HepG2 (cell line): ENCODE data around the gene KIZ. TPM values are rescaled to one million over a fixed set of nuclear protein-coding genes. Genes with fewer than 3 reads are reported as not detected.

Experiments
- ATF1 ChIP-seq: IDR thresholded peaks from 2 replicates; pipeline ENCODE4 v1.6.1; 2016; ENCODE audit warnings: mild to moderate bottlenecking, control low read depth
- CBFB ChIP-seq: sonication (generic); formaldehyde crosslinking; IDR thresholded peaks from 2 replicates; pipeline ENCODE4 v1.4.0; 2020; ENCODE audit warnings: missing genetic modification reagents
- DNMT3B ChIP-seq: conservative IDR thresholded peaks from 2 replicates; pipeline ENCODE4 v1.6.1; 2016; ENCODE audit warnings: missing biosample characterization, control low read depth
- ESRRA ChIP-seq: sonication (generic); formaldehyde crosslinking; IDR thresholded peaks from 2 replicates; pipeline ENCODE4 v1.5.1; 2020; ENCODE audit warnings: mild to moderate bottlenecking, low read depth, missing genetic modification reagents
- GPBP1L1 ChIP-seq: sonication (generic); formaldehyde crosslinking; IDR thresholded peaks from 2 replicates; pipeline ENCODE4 v1.5.0; 2020; ENCODE audit warnings: mild to moderate bottlenecking, missing genetic modification reagents
- IKZF5 ChIP-seq: IDR thresholded peaks from 2 replicates; pipeline ENCODE4 v1.6.1; 2018; ENCODE audit warnings: missing genetic modification reagents, mild to moderate bottlenecking, missing compliant biosample characterization
- KLF9 ChIP-seq: IDR thresholded peaks from 2 replicates; pipeline ENCODE4 v1.6.1; 2016; ENCODE audit warnings: low read depth
- MXD1 ChIP-seq: sonication (generic); formaldehyde crosslinking; IDR thresholded peaks from 2 replicates; pipeline ENCODE4 v1.4.0; 2020; ENCODE audit warnings: mild to moderate bottlenecking, missing genetic modification reagents
- NBN ChIP-seq: fragments of 450-650 bp; conservative IDR thresholded peaks from 2 replicates; pipeline ENCODE4 v1.6.1; 2017
- NFE2L1 ChIP-seq: sonication (generic); formaldehyde crosslinking; IDR thresholded peaks from 2 replicates; pipeline ENCODE4 v1.4.0; 2020; ENCODE audit warnings: missing genetic modification reagents, mild to moderate bottlenecking, borderline replicate concordance
- NR3C1 ChIP-seq: sonication (generic); formaldehyde crosslinking; IDR thresholded peaks from 2 replicates; pipeline ENCODE4 v1.4.0; 2020; ENCODE audit warnings: missing genetic modification reagents
- SKI ChIP-seq: fragments of 450-650 bp; IDR thresholded peaks from one replicate; pipeline ENCODE4 v1.6.1; 2018; ENCODE audit warnings: mild to moderate bottlenecking; ENCODE audit not compliant: partially characterized antibody
- SMAD3 ChIP-seq: sonication (generic); formaldehyde crosslinking; IDR thresholded peaks from 2 replicates; pipeline ENCODE4 v1.4.0; 2020; ENCODE audit warnings: missing genetic modification reagents
- SYNCRIP ChIP-seq: fragments of 200-400 bp; formaldehyde crosslinking; IDR thresholded peaks from 2 replicates; pipeline ENCODE4 v1.6.1; 2018; ENCODE audit warnings: mild to moderate bottlenecking, low read depth, low read length; ENCODE audit not compliant: insufficient read depth
- TAF1 ChIP-seq: sonication (generic); formaldehyde crosslinking; IDR thresholded peaks from 2 replicates; pipeline ENCODE4 v1.4.0; 2020; ENCODE audit warnings: missing genetic modification reagents
- TAF15 ChIP-seq: fragments of 200-400 bp; formaldehyde crosslinking; IDR thresholded peaks from one replicate; pipeline ENCODE4 v1.6.1; 2018; ENCODE audit warnings: mild to moderate bottlenecking, low read depth, low read length; ENCODE audit not compliant: poor library complexity, severe bottlenecking
- ZBTB8A ChIP-seq: sonication (generic); formaldehyde crosslinking; IDR thresholded peaks from 2 replicates; pipeline ENCODE4 v1.4.0; 2020; ENCODE audit warnings: mild to moderate bottlenecking, low read depth, missing genetic modification reagents, borderline replicate concordance
- ZNF136 ChIP-seq: sonication (generic); formaldehyde crosslinking; IDR thresholded peaks from 2 replicates; pipeline ENCODE4 v1.8.1; 2022; ENCODE audit warnings: low read depth, mild to moderate bottlenecking, moderate library complexity, missing genetic modification reagents
- ZNF234 ChIP-seq: sonication (generic); formaldehyde crosslinking; conservative IDR thresholded peaks from 2 replicates; pipeline ENCODE4 v1.5.1; 2020; ENCODE audit warnings: mild to moderate bottlenecking, missing genetic modification reagents
- ZNF468 ChIP-seq: sonication (generic); formaldehyde crosslinking; IDR thresholded peaks from 2 replicates; pipeline ENCODE4 v1.8.0; 2022; ENCODE audit warnings: mild to moderate bottlenecking, moderate library complexity, missing genetic modification reagents
- ZNF549 ChIP-seq: sonication (generic); formaldehyde crosslinking; IDR thresholded peaks from 2 replicates; pipeline ENCODE4 v1.5.0; 2020; ENCODE audit warnings: missing genetic modification reagents
- ZNF562 ChIP-seq: sonication (generic); formaldehyde crosslinking; IDR thresholded peaks from 2 replicates; pipeline ENCODE4 v1.8.0; 2022; ENCODE audit warnings: missing genetic modification reagents, borderline replicate concordance
- ZNF577 ChIP-seq: sonication (generic); formaldehyde crosslinking; IDR thresholded peaks from 2 replicates; pipeline ENCODE4 v1.4.0; 2020; ENCODE audit warnings: mild to moderate bottlenecking, low read depth, missing genetic modification reagents, borderline replicate concordance
- ZNF850 ChIP-seq: sonication (generic); formaldehyde crosslinking; conservative IDR thresholded peaks from 2 replicates; pipeline ENCODE4 v1.9.0; 2021; ENCODE audit warnings: mild to moderate bottlenecking, missing genetic modification reagents
- ZXDC ChIP-seq: sonication (generic); formaldehyde crosslinking; IDR thresholded peaks from 2 replicates; pipeline ENCODE4 v1.5.0; 2020; ENCODE audit warnings: mild to moderate bottlenecking, missing genetic modification reagents
- polyA plus RNA-seq, 8 experiments: library from polyadenylated mRNA; depleted of rRNA in 3 of 8; stranded (reverse) in 7 of 8; unstranded in 1 of 8; fragments of >200 nt; fragmentation: Illumina TruSeq in 4 of 8; extraction: Trizol in 4 of 8; gene quantifications; 2 replicates each; pipeline versions ENCODE4 v1.2.1 to v1.2.3, GENCODE V29; 2011 to 2016; ENCODE audit warnings: low read depth in 4 of 8, missing spikeins in 1 of 8, mixed read lengths in 1 of 8; ENCODE audit not compliant: insufficient read depth in 1 of 8
- total RNA-seq, 5 experiments: library from RNA; depleted of rRNA; stranded (reverse); fragments of >200 nt; fragmentation: Illumina TruSeq; extraction: Trizol; gene quantifications; 2 replicates each; pipeline ENCODE4 v1.2.3, GENCODE V29; 2016; ENCODE audit warnings: low read depth in 1 of 5

Gene KIZ
- total and polyA plus RNA-seq, 2 of the 13 experiments (the other 11 are each of a cell fraction or from before 2014, with no cell fraction given), result 46.3 to 114 TPM

- no peak for TF ChIP-seq ZXDC (CRISPR knock-in tag)
- peak; percentile 81 for TF ChIP-seq ATF1
- TF ChIP-seq MXD1 (CRISPR knock-in tag), result no peak
- no peak for TF ChIP-seq ZNF468 (CRISPR knock-in tag)
- TF ChIP-seq TAF1 (CRISPR knock-in tag), result peak; percentile 56
- TF ChIP-seq SYNCRIP, result no peak
- no peak for TF ChIP-seq ZNF577
- TF ChIP-seq NBN, result no peak
- TF ChIP-seq NFE2L1 (CRISPR knock-in tag), result no peak
- no peak for TF ChIP-seq GPBP1L1 (CRISPR knock-in tag)
- TF ChIP-seq ZNF562, result no peak
- peak; percentile 69 for TF ChIP-seq KLF9 (CRISPR knock-in tag)
- TF ChIP-seq CBFB (CRISPR knock-in tag), result peak; percentile 99
- TF ChIP-seq SMAD3, result peak; percentile 90
- TF ChIP-seq ZBTB8A (CRISPR knock-in tag), result no peak
- no peak for TF ChIP-seq NR3C1 (CRISPR knock-in tag)
- no peak for TF ChIP-seq TAF15
- no peak; the same call in 1 of the 2 replicates for TF ChIP-seq ZNF136 (CRISPR knock-in tag)
- no peak for TF ChIP-seq ZNF549
- peak; percentile 68 for TF ChIP-seq SKI
- TF ChIP-seq IKZF5 (CRISPR knock-in tag), result peak; percentile 74; the same call in 1 of the 2 replicates
- no peak for TF ChIP-seq ZNF850 (CRISPR knock-in tag)
- TF ChIP-seq DNMT3B (CRISPR knock-in tag), result no peak
- TF ChIP-seq ZNF234 (CRISPR knock-in tag), result 0 out of 2 replicates have a peak, but pooled peaks have one; percentile 67
- TF ChIP-seq ESRRA, result peak; percentile 88
Measured at GRCh38 chr20:21134883-21135493, 9.1 kb downstream of the KIZ start (continued).
